SK-N-SH (cell line): Measurements from ENCODE around the gene LRRIQ4.

Experiments used
- CTCF ChIP-seq: fragments of 200-600 bp; sonication (generic); IDR thresholded peaks from 2 replicates; pipeline ENCODE4 v1.6.1; 2017; ENCODE audit warnings: antibody characterized with exemption, mild to moderate bottlenecking, moderate library complexity
- ELF1 ChIP-seq: IDR thresholded peaks from 2 replicates; pipeline ENCODE4 v1.4.0; 2012
- FOSL2 ChIP-seq: IDR thresholded peaks from 2 replicates; pipeline ENCODE4 v1.4.0; 2012; ENCODE audit warnings: low read depth, mild to moderate bottlenecking, moderate library complexity, borderline replicate concordance
- JUND ChIP-seq: IDR thresholded peaks from 2 replicates; pipeline ENCODE4 v1.4.0; 2012
- NRF1 ChIP-seq: IDR thresholded peaks from 2 replicates; pipeline ENCODE4 v1.6.1; 2012; ENCODE audit warnings: low read depth, mild to moderate bottlenecking, low read length
- POLR2AphosphoS5 ChIP-seq: IDR thresholded peaks from 2 replicates; pipeline ENCODE4 v1.6.1; 2012; ENCODE audit warnings: low read depth, low read length
- RAD21 ChIP-seq: IDR thresholded peaks from 2 replicates; pipeline ENCODE4 v1.6.1; 2012; ENCODE audit warnings: mild to moderate bottlenecking, low read length
- REST ChIP-seq: IDR thresholded peaks from 2 replicates; pipeline ENCODE4 v1.6.1; 2012; ENCODE audit warnings: mild to moderate bottlenecking, low read depth, low read length, moderate library complexity
- RXRA ChIP-seq: IDR thresholded peaks from 2 replicates; pipeline ENCODE4 v1.4.0; 2012; ENCODE audit warnings: low read depth, mild to moderate bottlenecking, borderline replicate concordance
- SIN3A ChIP-seq: IDR thresholded peaks from 2 replicates; pipeline ENCODE4 v1.6.1; 2012; ENCODE audit warnings: low read depth, mild to moderate bottlenecking, low read length, moderate library complexity, borderline replicate concordance
- TAF1 ChIP-seq: IDR thresholded peaks from 2 replicates; pipeline ENCODE4 v1.6.1; 2012; ENCODE audit warnings: low read depth, mild to moderate bottlenecking, low read length, moderate library complexity, borderline replicate concordance
- TEAD4 ChIP-seq: IDR thresholded peaks from 2 replicates; pipeline ENCODE4 v1.4.0; 2012; ENCODE audit warnings: mild to moderate bottlenecking, borderline replicate concordance; ENCODE audit not compliant: insufficient read depth
- ZBTB33 ChIP-seq: IDR thresholded peaks from 2 replicates; pipeline ENCODE4 v1.4.0; 2012; ENCODE audit warnings: low read depth, borderline replicate concordance

- TF ChIP-seq CTCF (no peak), JUND (no peak), POLR2AphosphoS5 (no peak), TAF1 (no peak), SIN3A (no peak), REST (no peak), FOSL2 (no peak), RXRA (no peak), ELF1 (no peak), RAD21 (no peak), TEAD4 (no peak), ZBTB33 (no peak), NRF1 (no peak)
Measured at GRCh38 chr3:169848741-169849140, 36.1 kb downstream of the LRRIQ4 start.
